GM12891 (cell line): Measurements from ENCODE around the gene CYBB.

Experiments used
- POLR2A ChIP-seq: IDR thresholded peaks from 2 replicates; pipeline ENCODE4 v1.6.1; 2011; ENCODE audit warnings: low read depth, low read length, control low read depth
- POLR2AphosphoS5 ChIP-seq: IDR thresholded peaks from 2 replicates; pipeline ENCODE4 v1.6.1; 2011; ENCODE audit warnings: low read depth, low read length, control low read depth

GRCh38 chrX:37755025-37755424 lies 24.8 kb upstream of the CYBB start:
- no peak for TF ChIP-seq POLR2AphosphoS5
- no peak for TF ChIP-seq POLR2A
